Activated naive CD4-positive, alpha-beta T cell treated with anti-CD3 and anti-CD28 coated beads, Interleukin-2, amount 50 U/mL, for 24 hours (primary cell): Measurements from ENCODE around the gene ST7.
"Not testable (repeated sequence)": the region's sequence is repeated elsewhere in the genome, so short reads cannot be mapped to it uniquely, and the experiment has no call there.

Experiments used
- H3K27ac Mint-ChIP-seq: one replicate; pipeline ENCODE4 v1.8.0; 2021; ENCODE audit warnings: mild to moderate bottlenecking, mixed read lengths
- H3K27me3 Mint-ChIP-seq: one replicate; pipeline ENCODE4 v1.8.0; 2021; ENCODE audit warnings: mixed read lengths
- H3K36me3 Mint-ChIP-seq: one replicate; pipeline ENCODE4 v1.8.0; 2021; ENCODE audit warnings: mixed read lengths
- H3K4me1 Mint-ChIP-seq: one replicate; pipeline ENCODE4 v1.8.0; 2021; ENCODE audit warnings: mixed read lengths
- H3K4me3 Mint-ChIP-seq: one replicate; pipeline ENCODE4 v1.8.0; 2021; ENCODE audit warnings: mild to moderate bottlenecking, mixed read lengths
- H3K9me3 Mint-ChIP-seq: one replicate; pipeline ENCODE4 v1.8.0; 2021; ENCODE audit warnings: mixed read lengths

The ST7 gene

DNA sequence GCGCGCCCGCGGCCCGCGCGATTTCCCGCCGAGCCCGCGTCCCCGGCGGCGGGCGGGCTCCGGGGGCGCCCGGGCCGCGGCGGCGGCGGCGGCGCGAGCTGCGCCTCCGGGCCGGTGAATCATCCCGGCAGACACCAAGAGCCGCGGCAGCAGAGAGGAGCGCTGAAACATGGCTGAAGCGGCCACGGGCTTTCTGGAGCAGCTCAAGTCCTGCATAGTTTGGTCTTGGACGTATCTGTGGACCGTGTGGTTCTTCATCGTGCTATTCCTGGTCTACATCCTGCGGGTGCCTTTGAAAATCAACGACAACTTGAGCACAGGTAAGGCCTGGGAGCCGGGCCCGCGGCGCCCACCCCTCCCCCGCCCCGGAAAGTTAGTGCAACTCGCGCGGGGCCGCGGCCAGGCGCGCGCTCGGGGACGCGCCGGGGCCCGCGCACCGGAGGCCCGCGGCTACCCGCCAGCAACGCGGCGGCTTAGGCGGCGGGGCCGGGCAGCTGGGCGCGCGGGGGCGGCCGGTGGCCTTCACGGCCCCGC lies at the start of gene ST7:
Gene ST7, plus strand, starts transcription at position 130 of the 534 bp plus-strand sequence. Its CDS starts 40 bp downstream, at position 170.
- Mint-ChIP-seq H3K36me3 (no peaks in the 10 kb centered on the region), H3K27ac (peak within 1 kb of the TSS; percentile 86), H3K4me3 (peak within 1 kb of the TSS; percentile 94), H3K4me1 (peaks cover 18% of the 10 kb centered on the region), H3K27me3 (no peaks in the 10 kb centered on the region), H3K9me3 (no peaks in the 10 kb centered on the region)

DNA sequence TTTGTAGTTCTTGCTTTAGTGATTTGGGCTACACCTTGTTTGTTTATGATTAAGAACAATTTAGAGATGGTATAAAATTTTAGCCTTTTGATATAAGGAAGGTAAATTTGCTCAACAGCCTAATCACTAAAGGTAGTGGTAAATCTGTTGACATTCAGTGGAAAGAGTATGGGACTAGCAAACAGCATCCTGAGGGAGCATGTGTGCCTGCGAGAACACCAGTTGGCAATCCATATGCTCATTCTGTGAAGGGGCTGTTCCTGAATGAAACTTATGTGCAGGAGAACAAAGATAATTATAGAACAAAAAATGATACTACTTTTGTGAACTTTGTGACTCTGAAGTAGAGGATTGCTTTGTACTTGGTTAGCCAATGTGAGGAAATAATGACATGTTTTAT lies 46.9 kb upstream of the ST7 start:
- no peak overlapping the region for H3K27ac Mint-ChIP-seq
- peaks cover 32% of the 10 kb centered on the region for H3K36me3 Mint-ChIP-seq
- H3K27me3 Mint-ChIP-seq, result no peaks in the 10 kb centered on the region
- H3K9me3 Mint-ChIP-seq, result no peaks in the 10 kb centered on the region
- H3K4me3 Mint-ChIP-seq, result no peak overlapping the region
- H3K4me1 Mint-ChIP-seq, result no peaks in the 10 kb centered on the region

DNA sequence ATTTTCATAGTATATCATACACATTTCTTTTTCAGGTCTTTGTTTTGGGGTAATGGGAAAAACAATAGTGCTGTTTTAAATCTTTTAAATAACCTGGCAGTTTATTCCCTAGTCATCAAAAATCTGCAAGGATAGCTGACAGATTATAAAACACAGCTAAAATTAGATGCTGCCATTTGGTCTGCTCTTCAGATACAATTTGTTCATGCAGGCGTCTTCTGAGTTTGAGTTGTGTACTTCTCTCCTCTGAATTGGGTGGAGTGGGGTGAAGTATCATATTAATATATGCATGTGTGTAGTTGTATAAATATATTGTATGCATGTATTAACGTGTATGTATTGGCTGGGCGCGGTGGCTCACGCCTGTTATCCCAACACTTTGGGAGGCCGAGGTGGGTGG lies 42.9 kb upstream of the ST7 start:
- Mint-ChIP-seq H3K4me1 (no peaks in the 10 kb centered on the region), H3K9me3 (no peaks in the 10 kb centered on the region), H3K36me3 (peaks cover 42% of the 10 kb centered on the region), H3K27me3 (no peaks in the 10 kb centered on the region), H3K27ac (no peak overlapping the region), H3K4me3 (no peak overlapping the region)

DNA sequence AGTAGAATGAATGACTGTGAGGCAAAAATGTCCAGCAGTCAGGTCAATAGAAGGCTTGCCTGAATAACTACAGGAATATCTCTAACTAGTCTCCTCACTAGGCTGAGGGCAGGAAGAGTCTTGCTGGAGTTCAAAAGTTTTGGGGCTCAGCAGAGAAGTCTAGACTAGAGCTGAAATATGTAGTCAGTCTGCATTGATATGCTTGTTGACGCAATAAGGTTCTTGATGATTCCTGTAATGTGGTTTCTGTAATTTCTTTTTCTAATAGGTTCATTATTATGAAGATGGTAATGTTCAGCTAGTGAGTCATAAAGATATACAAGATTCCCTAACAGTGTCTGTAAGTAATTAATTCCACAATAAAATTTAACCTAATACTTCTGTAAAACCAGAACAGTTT lies 41.5 kb upstream of the ST7 start:
- Mint-ChIP-seq H3K4me3 (no peak overlapping the region), H3K27me3 (no peaks in the 10 kb centered on the region), H3K4me1 (no peaks in the 10 kb centered on the region), H3K9me3 (no peaks in the 10 kb centered on the region), H3K36me3 (peaks cover 37% of the 10 kb centered on the region), H3K27ac (no peak overlapping the region)

- H3K4me3 Mint-ChIP-seq, result no peak overlapping the region
- H3K4me1 Mint-ChIP-seq, result no peaks in the 10 kb centered on the region
- no peak overlapping the region for H3K27ac Mint-ChIP-seq
- H3K9me3 Mint-ChIP-seq, result no peaks in the 10 kb centered on the region
- peaks cover 37% of the 10 kb centered on the region for H3K36me3 Mint-ChIP-seq
- no peaks in the 10 kb centered on the region for H3K27me3 Mint-ChIP-seq
Measured at GRCh38 chr7:116912269-116912909, 40.9 kb upstream of the ST7 start.

DNA sequence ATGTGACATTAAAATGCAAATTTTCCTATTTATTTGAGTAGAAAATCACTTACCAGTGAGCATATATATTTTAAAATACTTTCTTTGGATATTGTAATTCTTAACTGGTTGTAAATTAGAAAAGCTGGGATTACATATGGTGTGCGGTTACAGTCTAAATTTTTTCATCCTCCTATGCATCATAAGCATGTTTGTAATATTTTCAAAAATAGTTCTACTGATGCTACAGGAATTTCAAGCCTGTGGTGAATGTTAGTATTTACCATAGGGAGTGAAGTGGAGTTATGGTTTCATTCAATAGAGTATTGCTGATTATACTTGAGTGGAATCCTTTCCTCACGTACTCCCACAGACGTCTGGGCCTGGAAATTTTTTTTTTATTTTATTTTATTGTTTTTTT lies 34.6 kb upstream of the ST7 start:
- H3K27ac Mint-ChIP-seq, result no peak overlapping the region
- no peaks in the 10 kb centered on the region for H3K4me1 Mint-ChIP-seq
- no peaks in the 10 kb centered on the region for H3K27me3 Mint-ChIP-seq
- H3K9me3 Mint-ChIP-seq, result no peaks in the 10 kb centered on the region
- peaks cover 23% of the 10 kb centered on the region for H3K36me3 Mint-ChIP-seq
- H3K4me3 Mint-ChIP-seq, result no peak overlapping the region

DNA sequence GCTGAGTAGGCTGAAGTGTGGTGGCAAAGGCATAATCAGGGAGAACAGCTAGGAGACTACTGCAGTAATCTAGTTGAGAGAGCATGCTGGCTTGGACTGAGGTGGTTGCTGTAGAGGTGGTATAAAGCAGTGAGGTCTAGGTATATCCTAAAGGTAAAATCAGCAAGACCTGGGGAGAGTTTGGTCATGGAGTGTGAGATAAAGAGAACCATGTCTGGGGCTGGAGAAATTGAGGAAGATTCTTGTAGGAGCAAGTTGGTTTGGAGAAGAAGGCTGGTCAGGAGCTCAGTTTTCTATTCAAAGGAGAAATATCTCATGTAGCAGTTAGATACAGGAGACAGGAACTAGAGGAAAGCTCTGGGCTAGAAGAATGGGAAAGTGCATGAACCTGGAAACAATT lies 32.9 kb upstream of the ST7 start:
- H3K36me3 Mint-ChIP-seq, result peaks cover 17% of the 10 kb centered on the region
- H3K27me3 Mint-ChIP-seq, result no peaks in the 10 kb centered on the region
- H3K4me3 Mint-ChIP-seq, result no peak overlapping the region
- no peaks in the 10 kb centered on the region for H3K4me1 Mint-ChIP-seq
- H3K9me3 Mint-ChIP-seq, result no peaks in the 10 kb centered on the region
- H3K27ac Mint-ChIP-seq, result peak overlapping the region; percentile 57

- Mint-ChIP-seq H3K4me1 (no peaks in the 10 kb centered on the region), H3K4me3 (no peak overlapping the region), H3K27ac (no peak overlapping the region), H3K36me3 (peaks cover 16% of the 10 kb centered on the region), H3K9me3 (no peaks in the 10 kb centered on the region), H3K27me3 (no peaks in the 10 kb centered on the region)
Measured at GRCh38 chr7:116922545-116922944, 30.8 kb upstream of the ST7 start.

DNA sequence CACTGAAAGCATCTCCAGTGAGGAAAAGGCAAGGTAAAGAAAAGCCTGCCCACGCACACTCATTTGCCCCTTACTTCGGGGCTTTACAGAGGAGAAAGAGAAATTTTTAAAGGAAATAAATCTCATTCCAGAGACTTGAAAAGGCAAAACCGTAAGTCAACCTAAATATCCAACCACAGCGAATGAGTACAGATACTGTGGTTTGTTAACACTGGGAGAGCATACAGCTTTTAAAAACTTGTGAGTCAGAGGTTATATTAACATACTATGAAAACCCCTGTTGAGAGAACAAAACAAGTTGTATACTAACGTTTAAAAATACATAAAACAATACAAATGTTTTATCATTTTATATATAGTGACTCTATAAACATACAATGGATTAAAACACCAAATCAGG lies 28.6 kb upstream of the ST7 start:
- no peak overlapping the region for H3K4me3 Mint-ChIP-seq
- no peaks in the 10 kb centered on the region for H3K27me3 Mint-ChIP-seq
- no peaks in the 10 kb centered on the region for H3K4me1 Mint-ChIP-seq
- H3K36me3 Mint-ChIP-seq, result peaks cover 8% of the 10 kb centered on the region
- H3K27ac Mint-ChIP-seq, result no peak overlapping the region
- H3K9me3 Mint-ChIP-seq, result no peaks in the 10 kb centered on the region

- H3K36me3 Mint-ChIP-seq, result no peaks in the 10 kb centered on the region
- no peaks in the 10 kb centered on the region for H3K9me3 Mint-ChIP-seq
- no peak overlapping the region for H3K4me3 Mint-ChIP-seq
- peaks cover 1% of the 10 kb centered on the region for H3K27me3 Mint-ChIP-seq
- H3K4me1 Mint-ChIP-seq, result peaks cover 5% of the 10 kb centered on the region
- no peak overlapping the region for H3K27ac Mint-ChIP-seq
Measured at GRCh38 chr7:116929021-116929420, 24.3 kb upstream of the ST7 start.

DNA sequence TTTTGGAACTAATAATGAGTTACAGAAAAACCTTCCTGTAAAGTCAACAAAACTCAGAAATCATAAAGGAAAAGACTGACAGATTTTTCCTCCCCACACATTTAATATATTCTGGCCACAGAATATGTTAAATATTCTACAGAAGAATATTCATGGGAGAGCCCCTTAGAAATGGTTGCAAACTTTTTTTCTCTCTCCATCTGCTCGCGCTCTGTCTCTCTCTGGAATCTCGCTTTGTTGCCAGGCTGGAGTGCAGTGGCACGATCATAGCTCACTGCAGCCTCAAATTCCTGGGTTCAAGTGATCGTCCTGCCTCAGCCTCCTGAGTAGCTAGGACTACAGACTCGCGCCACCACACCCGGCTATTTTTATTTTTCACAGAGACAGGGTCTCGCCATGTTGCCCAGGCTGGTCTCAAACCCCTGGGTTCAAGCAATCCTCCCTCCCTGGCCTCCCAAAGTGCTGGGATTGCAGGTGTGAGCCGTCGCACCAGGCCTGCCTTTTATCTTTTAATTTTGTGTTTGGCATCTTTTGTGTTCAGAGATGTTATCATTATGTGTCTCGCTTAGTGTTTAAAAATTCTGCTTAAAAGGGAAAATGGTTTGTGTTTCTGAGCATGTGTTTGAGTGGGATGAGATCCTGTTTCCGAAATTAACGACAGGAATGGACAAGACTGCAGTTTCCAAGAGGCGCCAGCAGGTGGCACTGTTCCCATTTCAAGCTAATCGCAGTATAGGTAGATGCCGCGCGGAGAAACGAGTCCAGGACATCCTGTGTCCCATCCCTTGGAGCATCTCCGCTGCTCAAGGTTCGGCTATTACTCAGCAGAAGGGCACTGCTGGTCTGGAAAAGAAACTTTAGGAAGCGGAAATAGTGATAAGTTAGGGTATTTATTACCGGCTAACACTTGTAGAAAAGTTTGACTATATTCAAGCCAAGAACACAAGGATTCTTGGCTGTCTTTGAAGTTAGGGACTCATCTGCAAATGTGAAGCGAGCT lies 23.1 kb upstream of the ST7 start:
- Mint-ChIP-seq H3K4me3 (no peak overlapping the region), H3K4me1 (peaks cover 5% of the 10 kb centered on the region), H3K27ac (no peak overlapping the region), H3K27me3 (peaks cover 1% of the 10 kb centered on the region), H3K9me3 (no peaks in the 10 kb centered on the region), H3K36me3 (no peaks in the 10 kb centered on the region)

DNA sequence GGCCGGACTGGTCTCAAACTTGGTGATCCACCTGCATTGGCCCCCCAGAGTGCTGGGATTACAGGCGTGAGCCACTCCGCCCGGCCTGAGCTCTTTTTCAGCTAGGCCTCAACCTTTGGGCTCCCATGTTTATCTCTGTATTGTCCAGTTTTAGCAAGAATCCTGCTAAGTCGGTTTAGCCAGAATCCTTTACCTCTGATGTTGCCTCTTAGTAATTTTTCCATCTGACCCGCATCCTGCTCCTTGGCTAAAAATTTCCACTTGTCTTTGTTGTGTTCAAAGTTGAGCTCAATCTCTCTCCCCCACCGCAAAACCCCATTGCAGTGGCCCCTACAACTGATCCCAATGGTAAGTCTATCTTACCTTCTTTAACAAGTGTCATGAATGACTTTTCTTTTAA lies 20.7 kb upstream of the ST7 start:
- no peak overlapping the region for H3K27ac Mint-ChIP-seq
- H3K36me3 Mint-ChIP-seq, result no peaks in the 10 kb centered on the region
- H3K27me3 Mint-ChIP-seq, result peaks cover 3% of the 10 kb centered on the region
- H3K9me3 Mint-ChIP-seq, result no peaks in the 10 kb centered on the region
- H3K4me1 Mint-ChIP-seq, result peaks cover 5% of the 10 kb centered on the region
- no peak overlapping the region for H3K4me3 Mint-ChIP-seq

DNA sequence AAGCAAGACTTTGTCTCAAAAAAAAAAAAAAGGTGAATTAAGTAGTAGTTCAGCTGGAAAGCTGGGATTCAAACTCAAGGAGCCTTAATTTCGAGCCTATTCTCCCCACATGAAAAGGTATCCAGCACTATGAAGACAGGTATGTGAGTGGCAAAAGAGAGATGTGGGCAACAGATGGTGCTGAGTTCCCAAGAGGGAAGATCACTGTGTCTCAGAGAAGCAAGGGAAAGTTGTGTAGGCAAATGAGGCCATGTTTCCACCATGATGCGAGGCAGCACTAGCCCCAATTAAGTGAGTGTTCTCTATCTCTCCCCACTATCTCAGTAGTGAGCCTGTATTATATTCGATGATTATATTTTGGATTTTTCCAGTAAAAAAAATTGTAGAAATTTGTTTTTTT lies 19.8 kb upstream of the ST7 start:
- Mint-ChIP-seq H3K36me3 (no peaks in the 10 kb centered on the region), H3K27me3 (peaks cover 3% of the 10 kb centered on the region), H3K9me3 (no peaks in the 10 kb centered on the region), H3K4me3 (no peak overlapping the region), H3K4me1 (peaks cover 5% of the 10 kb centered on the region), H3K27ac (no peak overlapping the region)

GRCh38 chr7:116934580-116934979 lies 18.7 kb upstream of the ST7 start:
- H3K36me3 Mint-ChIP-seq, result no peaks in the 10 kb centered on the region
- H3K9me3 Mint-ChIP-seq, result no peaks in the 10 kb centered on the region
- H3K27ac Mint-ChIP-seq, result no peak overlapping the region
- no peak overlapping the region for H3K4me3 Mint-ChIP-seq
- H3K4me1 Mint-ChIP-seq, result peaks cover 5% of the 10 kb centered on the region
- H3K27me3 Mint-ChIP-seq, result peaks cover 3% of the 10 kb centered on the region

- H3K27ac Mint-ChIP-seq, H3K4me3 Mint-ChIP-seq, H3K27me3 Mint-ChIP-seq, H3K4me1 Mint-ChIP-seq, H3K9me3 Mint-ChIP-seq, H3K36me3 Mint-ChIP-seq: not testable (repeated sequence)
Measured at GRCh38 chr7:116936844-116937243, 16.5 kb upstream of the ST7 start.

- H3K9me3 Mint-ChIP-seq, result no peaks in the 10 kb centered on the region
- H3K36me3 Mint-ChIP-seq, result no peaks in the 10 kb centered on the region
- no peak overlapping the region for H3K4me3 Mint-ChIP-seq
- H3K4me1 Mint-ChIP-seq, result no peaks in the 10 kb centered on the region
- peaks cover 1% of the 10 kb centered on the region for H3K27me3 Mint-ChIP-seq
- no peak overlapping the region for H3K27ac Mint-ChIP-seq
Measured at GRCh38 chr7:116938678-116939077, 14.6 kb upstream of the ST7 start.
